Measurements from ENCODE around the gene ATOSA. TPM values are rescaled to one million over a fixed set of nuclear protein-coding genes. Genes with fewer than 3 reads are reported as not detected.

Gene ATOSA
- total and polyA plus RNA-seq, 2 of the 8 experiments (the other 6 are each of a cell fraction or from before 2014, with no cell fraction given), result 4.6 to 7.9 TPM

GRCh38 chr15:52710050-52710707 is 31.0 kb upstream of the ATOSA start:
- H3K4ac ChIP-seq (replicated peaks; ENCODE audit: insufficient read length, low read depth, low read length), result no peak overlapping the region
- POLR2A ChIA-PET (ENCODE audit: partially characterized antibody), result interaction anchor here (1.0 to 2.2 kb wide), 9 partner anchors 23 to 448 kb away, joined by 3 to 6 read pairs (median 3); partner anchors contain the start of gene ARPP19
- no peak overlapping the region for H2BK20ac ChIP-seq (ENCODE audit: low read length)
- 0 out of 2 replicates have a peak overlapping the region, but pooled peaks have one; percentile 22 for H2BK5ac ChIP-seq (ENCODE audit: low read depth, low read length)
- DNase-seq (ENCODE audit: low read depth in 1 of 2, low spot score in 2 of 2), result no peak
- no peak overlapping the region for H3K23ac ChIP-seq (ENCODE audit: insufficient read length)
- FAIRE-seq, result no peak
- no peaks in the 10 kb centered on the region for H4K20me1 ChIP-seq (replicated peaks in 1 of 2; ENCODE audit: control insufficient read depth in 1 of 2, insufficient read depth in 2 of 2, low read length in 2 of 2)
- H4K5ac ChIP-seq (ENCODE audit: insufficient read length, low read depth, low read length), result no peak overlapping the region
- H3K27ac ChIP-seq (ENCODE audit: low read depth, low read length), result no peak overlapping the region
- H3K56ac ChIP-seq (replicated peaks; ENCODE audit: insufficient read length, low read depth, low read length), result no peak overlapping the region
- H4K91ac ChIP-seq (replicated peaks; ENCODE audit: insufficient read length, low read length), result no peak overlapping the region
- peak overlapping the region; percentile 90 to 93; a peak in 3 of 4 replicates for H3K4me2 ChIP-seq (ENCODE audit: insufficient read depth in 1 of 2, low read depth in 2 of 2, low read length in 2 of 2)
- H3K27me3 ChIP-seq (replicated peaks in 1 of 4; ENCODE audit: control insufficient read depth in 3 of 4, extremely low read depth in 1 of 4, insufficient read depth in 3 of 4, low read length in 3 of 4), result no peaks in the 10 kb centered on the region
- H4K8ac ChIP-seq (ENCODE audit: extremely low read depth, insufficient read depth, low read length), result peak overlapping the region; percentile 30; the same call in 1 of the 2 replicates
- H3K9ac ChIP-seq (replicated peaks in 1 of 4; ENCODE audit: extremely low read depth in 1 of 4, low read depth in 3 of 4, low read length in 3 of 4), result no peak overlapping the region
- H2AK5ac ChIP-seq (ENCODE audit: low read depth, low read length), result no peak overlapping the region
- TF ChIP-seq HDAC2 (IDR thresholded peaks at IDR 0.05; ENCODE audit: borderline replicate concordance in 1 of 2, low read depth in 2 of 2, low read length in 2 of 2) (peak in 1 of 2 experiments; percentile 47; a peak in 1 of 4 replicates), SUZ12 (IDR thresholded peaks at IDR 0.05; ENCODE audit: low read length) (no peak), KDM1A (IDR thresholded peaks at IDR 0.05; ENCODE audit: borderline replicate concordance, low read length) (peak; percentile 80; the same call in 1 of the 2 replicates)
- H2BK120ac ChIP-seq (replicated peaks; ENCODE audit: low read depth, low read length), result peak overlapping the region; percentile 29
- H3K9me3 ChIP-seq (ENCODE audit: insufficient read depth in 2 of 2, low read depth in 1 of 2, low read length in 1 of 2), result no peaks in the 10 kb centered on the region
- H3K4me3 ChIP-seq (ENCODE audit: extremely low read depth in 1 of 4, insufficient read depth in 2 of 4, low read depth in 3 of 4, low read length in 4 of 4), result peak overlapping the region in 1 of 4 experiments; percentile 60; a peak in 1 of 8 replicates
- WGBS, 2 experiments (ENCODE audit: extremely low coverage in 1 of 2, insufficient coverage in 1 of 2, insufficient read length in 1 of 2, insufficient replicate concordance in 2 of 2, low coverage in 1 of 2, low lambda C conversion rate in 2 of 2, missing lambda C conversion rate in 1 of 2), result 100% methylated on average over 1 of the region's 1 CpG; no CpG with 5 or more reads in 1 of the 2 experiments
- peak overlapping the region; percentile 84 for H2AFZ ChIP-seq (ENCODE audit: low read length)
- H3K18ac ChIP-seq (ENCODE audit: extremely low read depth, low read length), result peak overlapping the region; percentile 72
- no peak overlapping the region for H2BK12ac ChIP-seq (ENCODE audit: low read depth, low read length)
- H3K79me1 ChIP-seq (ENCODE audit: low read depth, low read length), result no peaks in the 10 kb centered on the region
- peaks cover 2% of the 10 kb centered on the region; the same call in 1 of the 2 replicates for H3K23me2 ChIP-seq (ENCODE audit: low read depth, low read length)
- CTCF ChIA-PET (ENCODE audit: partially characterized antibody), result interaction anchor here (0.8 to 1.4 kb wide), 4 partner anchors 24 to 454 kb away, joined by 3 to 5 read pairs (median 4); no protein-coding TSS in a partner anchor
- H2BK15ac ChIP-seq (ENCODE audit: low read length), result 0 out of 2 replicates have a peak overlapping the region, but pooled peaks have one; percentile 55
- peaks cover 0 to 8% (median 3%) of the 10 kb centered on the region in 4 experiments; a peak in 4 of 7 replicates for H3K4me1 ChIP-seq (replicated peaks in 1 of 4; ENCODE audit: control insufficient read depth in 3 of 4, insufficient read depth in 4 of 4, low read length in 3 of 4)
- no peaks in the 10 kb centered on the region for H3K36me3 ChIP-seq (ENCODE audit: control insufficient read depth in 2 of 4, insufficient read depth in 4 of 4, low read length in 3 of 4)
- H3K14ac ChIP-seq (ENCODE audit: insufficient read length), result no peak overlapping the region
- no peaks in the 10 kb centered on the region for H3K79me2 ChIP-seq (ENCODE audit: control insufficient read depth in 1 of 2, insufficient read depth in 2 of 2, low read length in 2 of 2)

All from H1 (cell line).